Activated T-cell treated with anti-CD3 and anti-CD28 coated beads, Interleukin-2, amount 50 U/mL, for 1 hour (primary cell): ENCODE data around the gene PRH2.

ENCODE experiments used
- DNase-seq: peaks from one replicate; pipeline ENCODE4 v3.0.0-alpha.2; 2020

Gene PRH2

GRCh38 chr12:10928746-10929286 is at the start of gene PRH2:
PRH2 (plus strand) TSS chr12:10929236; CDS start chr12:10929274, 38 bp downstream.
- no peak for DNase-seq

- no peak for DNase-seq
These were observed 44.8 kb upstream of the PRH2 start, which contains the start of gene PRH1 for GRCh38 chr12:10884086-10884725. PRH1 (minus strand) TSS chr12:10884255; CDS start chr12:10884217, 38 bp downstream.

DNA sequence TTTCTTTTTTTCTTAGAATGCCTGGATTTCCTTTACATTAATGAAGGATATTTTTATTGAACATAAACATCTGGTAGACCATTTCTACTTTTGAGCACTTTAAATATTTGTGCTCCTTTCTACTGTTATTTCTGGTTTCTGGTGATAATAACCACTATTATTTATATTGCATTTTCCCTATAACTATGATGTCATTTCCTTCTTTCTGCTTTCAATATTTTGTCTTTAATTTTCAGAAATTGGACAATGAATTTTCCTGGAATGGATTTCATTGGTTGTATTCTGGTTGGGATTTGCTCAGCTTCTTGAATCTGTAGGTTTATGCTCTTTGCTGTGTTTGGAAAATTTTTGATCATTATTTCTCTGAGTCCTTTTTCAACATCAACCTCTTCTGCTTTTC is 39.8 kb upstream of the PRH2 start:
- DNase-seq = no peak

DNA sequence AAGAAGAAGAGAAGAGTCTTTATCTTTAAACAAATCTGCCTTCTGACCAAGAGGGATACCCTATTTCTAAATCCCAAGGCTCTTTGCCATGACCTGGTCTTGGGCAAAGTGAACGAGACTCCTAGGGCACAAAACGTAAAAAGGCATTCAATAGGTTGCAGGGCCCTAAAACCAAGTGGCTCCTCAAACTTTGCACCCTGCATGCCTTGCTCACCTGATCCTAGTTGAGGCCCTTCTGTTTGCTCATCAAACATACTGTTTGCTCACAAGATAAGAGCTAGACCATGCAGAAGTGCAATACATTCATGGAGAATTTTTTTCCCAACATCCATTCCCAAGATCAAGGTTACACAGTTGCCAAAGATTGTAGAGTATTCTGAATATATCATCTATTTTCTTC is 37.1 kb upstream of the PRH2 start:
- DNase-seq = no peak

GRCh38 chr12:10896854-10897253 is 32.2 kb upstream of the PRH2 start:
- no peak for DNase-seq

DNA sequence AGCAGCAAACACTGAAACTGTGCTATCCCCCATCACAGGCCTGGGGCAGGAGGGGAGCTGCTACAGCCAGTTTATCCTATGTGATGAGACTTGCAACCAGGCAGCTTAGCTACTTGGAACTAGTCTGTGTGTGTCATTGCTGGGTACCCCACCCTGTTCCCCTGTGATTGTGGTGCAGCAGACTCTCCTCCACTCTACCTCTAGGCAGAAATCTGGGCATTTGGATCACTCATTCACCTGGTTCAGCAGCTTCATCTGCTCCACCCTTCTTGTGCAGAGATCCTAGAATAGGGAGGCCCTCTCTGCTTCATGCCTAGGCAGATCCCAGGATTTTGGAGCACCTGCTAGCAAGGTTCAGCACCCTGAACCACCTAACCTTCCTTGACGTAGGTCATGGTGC is 28.5 kb upstream of the PRH2 start:
- DNase-seq = no peak

- DNase-seq = no peak
These were observed 28.1 kb upstream of the PRH2 start for GRCh38 chr12:10900972-10901371.

DNA sequence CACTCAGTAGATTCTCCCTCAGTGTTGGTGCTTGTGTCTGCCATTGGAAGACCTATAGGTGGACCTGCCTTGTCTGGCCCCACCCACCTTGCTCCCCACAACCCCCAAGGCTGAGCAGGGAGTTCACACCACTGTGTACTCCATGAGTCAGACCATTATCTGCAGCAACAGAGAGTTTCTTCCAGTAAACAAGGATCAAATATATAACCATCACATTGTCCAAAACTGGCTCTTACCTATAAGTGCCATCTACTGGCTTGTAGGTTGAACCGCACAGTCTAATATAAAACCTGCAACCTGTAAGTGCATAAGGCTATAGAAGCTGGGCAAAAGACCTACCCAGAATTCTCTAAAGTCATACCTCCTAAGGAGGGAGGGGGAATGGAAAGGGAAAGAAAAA is 27.6 kb upstream of the PRH2 start:
- no peak for DNase-seq

DNA sequence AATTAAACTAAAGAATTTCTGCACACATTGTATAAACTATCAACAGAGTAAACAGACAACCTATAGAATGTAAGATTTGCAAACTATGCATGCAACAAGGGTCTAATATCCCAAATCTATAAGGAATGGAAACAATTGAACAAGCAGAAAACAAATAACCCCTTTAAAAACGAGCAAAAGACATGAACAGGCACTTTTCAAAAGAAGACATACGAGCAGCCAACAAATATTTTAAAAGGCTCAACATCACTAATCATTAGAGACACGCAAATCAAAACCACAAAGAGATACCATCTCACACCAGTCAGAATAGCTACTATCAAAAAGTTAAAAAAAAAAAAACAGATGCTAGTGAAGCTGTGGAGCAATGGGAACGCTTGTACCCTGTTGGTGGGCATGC is 24.4 kb upstream of the PRH2 start:
- DNase-seq = no peak

GRCh38 chr12:10909462-10909861 is 19.6 kb upstream of the PRH2 start, which contains the start of gene TAS2R13:
TAS2R13 (minus strand) TSS chr12:10909562; CDS start chr12:10909298, 264 bp downstream.
- DNase-seq = no peak

- DNase-seq = no peak
These were observed 18.7 kb upstream of the PRH2 start for GRCh38 chr12:10910380-10910779.

GRCh38 chr12:10919809-10920208 is 9.2 kb upstream of the PRH2 start:
- DNase-seq = no peak

GRCh38 chr12:10926269-10926668 is 2.8 kb upstream of the PRH2 start:
- DNase-seq = no peak

DNA sequence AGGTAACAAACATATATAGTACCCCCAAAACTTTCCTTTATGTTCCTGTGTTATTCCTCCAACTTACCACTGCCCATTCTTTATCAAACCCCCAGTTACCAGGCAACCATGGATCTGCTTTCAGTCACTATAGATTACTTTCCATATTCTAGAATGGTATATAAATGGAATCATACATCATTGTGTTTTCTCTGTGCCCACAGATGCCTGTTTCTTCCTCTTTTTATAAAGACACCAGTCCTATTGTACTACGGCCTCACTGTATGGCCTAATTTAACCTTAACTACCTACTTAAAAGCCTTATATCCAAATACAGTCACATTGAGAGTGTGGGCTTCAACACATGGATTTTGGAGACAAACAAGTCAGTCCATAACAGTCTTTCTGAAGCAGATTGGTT is 7.5 kb downstream of the PRH2 start:
- DNase-seq = no peak

DNA sequence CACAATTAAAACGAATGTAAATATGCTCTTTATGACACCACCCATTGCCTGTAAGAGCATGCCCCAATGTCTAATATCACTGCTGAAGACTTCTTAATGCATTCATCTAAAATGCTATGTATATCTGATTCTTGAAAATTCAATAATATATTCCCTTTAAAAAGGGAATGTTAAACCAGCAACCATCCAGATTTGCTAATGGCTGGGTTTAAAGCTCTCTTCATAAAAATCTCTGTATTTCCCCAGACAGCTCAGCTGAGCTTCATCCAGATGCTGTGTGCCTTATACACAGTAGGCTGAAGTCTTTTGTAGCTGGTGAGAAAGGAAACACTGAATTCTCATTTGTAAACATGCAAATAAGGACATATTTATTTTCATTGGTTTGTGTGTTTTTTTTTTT is 10.1 kb downstream of the PRH2 start, which contains the start of gene TAS2R14:
TSS of gene TAS2R14 (minus strand) at position 101 of the 400 bp plus-strand sequence. CDS start at position 45, 56 bp downstream.
- DNase-seq = no peak

DNA sequence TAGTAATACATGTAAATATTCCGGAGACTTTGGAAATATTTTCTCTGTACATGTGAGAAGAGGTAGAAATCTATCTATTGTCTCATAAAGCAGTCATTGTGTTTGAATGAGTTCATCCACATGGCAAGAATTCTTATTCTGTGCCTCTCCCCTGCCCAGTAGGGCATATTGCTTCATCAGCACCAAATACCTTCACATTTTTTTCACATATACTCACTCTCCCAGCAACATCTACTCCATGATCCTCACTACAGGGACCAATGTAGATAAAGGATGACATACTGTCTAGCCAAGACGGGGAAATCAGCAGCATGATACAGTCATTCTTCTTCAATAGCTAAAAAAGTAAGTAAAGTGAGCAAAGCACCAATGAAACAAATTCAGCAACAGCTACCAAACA is 11.4 kb downstream of the PRH2 start:
- DNase-seq = no peak

DNA sequence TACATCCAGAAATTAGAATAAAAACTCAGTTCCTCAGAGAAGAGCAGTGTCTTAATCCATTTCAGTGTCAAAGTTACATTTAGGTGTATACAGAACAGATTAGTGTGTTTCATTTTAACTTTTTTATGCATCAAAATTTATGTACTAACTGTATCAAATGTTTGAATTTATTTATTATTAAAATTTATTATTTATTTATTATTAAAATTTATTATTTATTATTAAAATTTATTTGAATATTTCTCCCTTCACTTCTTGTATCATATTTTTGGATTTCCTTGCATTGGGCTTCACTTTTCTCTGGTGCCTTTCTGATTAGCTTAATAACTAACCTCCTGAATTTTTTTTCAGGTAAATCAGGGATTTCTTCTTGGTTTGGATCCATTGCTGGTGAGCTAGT is 12.3 kb downstream of the PRH2 start:
- DNase-seq = no peak

DNA sequence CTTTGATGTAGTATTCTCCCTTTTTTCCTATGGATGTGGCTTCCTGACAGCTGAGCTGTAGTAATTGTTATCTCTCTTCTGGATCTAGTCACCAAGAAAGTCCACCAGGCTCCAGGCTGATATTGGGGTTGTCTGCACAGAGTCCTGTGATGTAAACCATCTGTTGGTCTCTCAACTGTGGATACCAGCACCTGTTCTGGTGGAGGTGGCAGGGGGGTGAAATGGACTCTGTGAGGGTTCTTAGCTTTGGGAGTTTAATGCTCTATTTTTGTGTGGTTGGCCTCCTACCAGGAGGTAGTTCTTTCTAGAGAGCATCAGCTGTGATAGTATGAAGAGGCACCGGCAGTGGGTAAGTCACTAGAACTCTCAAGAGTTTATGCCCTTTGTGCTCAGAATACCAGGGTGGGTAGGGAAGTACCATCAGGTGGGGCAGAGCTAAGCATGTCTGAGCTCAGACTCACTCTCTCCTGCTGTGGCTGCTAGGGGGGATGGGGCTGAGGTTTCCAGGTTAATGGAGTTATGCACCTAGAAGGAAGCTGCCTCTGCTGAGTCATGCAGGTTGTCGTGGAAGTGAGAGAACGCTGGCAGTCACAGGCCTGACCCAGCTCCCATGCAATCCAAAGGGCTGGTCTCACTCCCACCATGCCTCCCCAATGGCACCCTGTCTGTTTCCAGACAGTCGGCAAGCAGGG is 13.0 kb downstream of the PRH2 start:
- peak; percentile 11 for DNase-seq

- DNase-seq = no peak
These were observed 14.1 kb downstream of the PRH2 start for GRCh38 chr12:10943167-10943566.

- no peak for DNase-seq
These were observed 23.6 kb downstream of the PRH2 start for GRCh38 chr12:10952645-10953044.

DNA sequence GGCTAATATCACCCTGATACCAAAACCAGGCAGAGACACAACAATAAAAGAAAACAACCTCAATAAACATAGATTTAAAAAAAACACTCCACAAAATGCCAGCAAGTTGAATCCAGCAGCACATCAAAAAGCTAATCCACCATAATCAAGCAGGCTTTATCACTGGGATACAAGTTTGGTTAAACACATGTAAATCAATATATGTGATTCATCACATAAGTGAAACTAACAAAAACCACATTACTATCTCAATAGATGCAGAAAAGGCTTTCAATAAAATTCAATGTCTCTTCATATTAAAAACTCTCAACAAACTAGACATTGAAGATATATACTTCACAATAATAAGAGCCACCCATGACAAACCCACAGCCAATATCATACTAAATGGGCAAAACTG is 27.0 kb downstream of the PRH2 start:
- DNase-seq = no peak

DNA sequence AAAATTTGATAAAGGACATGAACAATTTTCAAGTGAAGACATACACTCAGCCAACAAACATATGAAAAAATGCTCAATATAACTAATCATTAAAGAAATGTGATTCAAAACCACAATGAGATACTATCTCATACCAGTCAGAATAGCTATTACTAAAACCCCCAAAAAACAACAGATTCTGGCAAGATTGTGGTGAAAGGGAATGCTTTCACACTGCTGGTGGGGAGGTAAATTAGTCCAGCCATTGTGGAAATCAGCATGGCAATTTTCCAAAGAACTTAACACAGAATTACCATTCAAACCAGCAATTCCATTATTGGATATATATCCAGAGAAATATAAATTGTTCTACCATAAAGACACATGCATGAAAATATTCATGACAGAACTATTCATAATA is 28.7 kb downstream of the PRH2 start:
- DNase-seq = no peak

GRCh38 chr12:10959804-10960203 is 30.8 kb downstream of the PRH2 start:
- no peak for DNase-seq

- no peak for DNase-seq
These were observed 31.2 kb downstream of the PRH2 start for GRCh38 chr12:10960211-10960610.
